H4 (cell line): ENCODE results near the gene CDC42BPA. TPM values are rescaled to one million over a fixed set of nuclear protein-coding genes. Genes with fewer than 3 reads are reported as not detected.

Source experiments
- DNase-seq: peaks from one replicate; pipeline ENCODE4 v3.0.0-alpha.2; 2015; ENCODE audit warnings: low spot score
- total RNA-seq: library from RNA; depleted of rRNA; stranded (reverse); fragments of >200 nt; shearing (Covaris generic); gene quantifications from 2 replicates; pipeline ENCODE4 v1.2.3, GENCODE V29; 2014

Gene CDC42BPA
- total RNA-seq, 1 experiment from 2014 or later, result 13.5 TPM

DNA sequence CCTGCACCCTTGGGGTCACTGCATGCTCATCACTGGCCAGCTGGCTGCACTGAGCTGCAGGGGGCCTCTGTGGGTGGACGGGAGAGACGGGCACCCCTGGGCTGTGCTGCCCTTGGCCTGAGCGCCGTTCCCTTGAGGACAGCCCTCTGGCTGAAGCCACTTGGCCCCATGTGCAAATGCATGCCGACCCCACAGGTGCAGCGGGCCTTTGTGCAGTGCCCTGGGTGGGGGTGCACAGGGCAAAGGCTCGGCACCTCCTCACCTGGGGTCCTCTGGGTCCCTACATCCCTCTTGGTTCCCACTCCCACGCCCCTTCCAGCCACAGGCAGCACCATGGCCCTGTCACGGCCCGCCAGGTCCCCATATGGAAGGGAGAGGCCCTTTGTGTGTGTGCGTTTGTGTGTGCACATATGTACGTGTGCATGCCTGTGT lies 336.9 kb downstream of the CDC42BPA start:
- no peak for DNase-seq

- DNase-seq, result no peak
These were observed 337.5 kb downstream of the CDC42BPA start for GRCh38 chr1:226980565-226981385.

- DNase-seq, result no peak
These were observed 338.2 kb downstream of the CDC42BPA start for GRCh38 chr1:226980122-226980560.

GRCh38 chr1:226979517-226980121 lies 338.7 kb downstream of the CDC42BPA start:
- no peak for DNase-seq

DNA sequence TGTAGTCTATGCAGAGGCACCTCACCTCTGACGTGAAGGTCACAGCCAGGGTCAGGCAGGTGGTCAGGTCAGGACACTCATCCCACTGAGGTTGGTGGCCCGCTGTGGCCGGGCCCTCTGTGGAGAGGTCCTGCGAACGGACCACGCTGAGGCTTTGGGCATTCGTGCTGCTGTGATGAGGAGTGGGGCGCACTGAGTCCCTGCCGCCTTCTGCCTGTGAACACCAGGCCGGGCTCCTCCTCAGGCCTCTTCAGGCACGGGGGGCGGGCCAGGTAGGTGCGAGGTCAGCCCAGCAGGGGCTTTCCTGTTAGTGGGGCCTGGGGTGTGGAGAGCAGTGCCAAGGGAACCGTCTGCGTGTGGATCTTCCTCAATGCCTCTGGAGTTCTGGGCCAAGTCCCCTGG lies 339.2 kb downstream of the CDC42BPA start:
- DNase-seq, result no peak

DNA sequence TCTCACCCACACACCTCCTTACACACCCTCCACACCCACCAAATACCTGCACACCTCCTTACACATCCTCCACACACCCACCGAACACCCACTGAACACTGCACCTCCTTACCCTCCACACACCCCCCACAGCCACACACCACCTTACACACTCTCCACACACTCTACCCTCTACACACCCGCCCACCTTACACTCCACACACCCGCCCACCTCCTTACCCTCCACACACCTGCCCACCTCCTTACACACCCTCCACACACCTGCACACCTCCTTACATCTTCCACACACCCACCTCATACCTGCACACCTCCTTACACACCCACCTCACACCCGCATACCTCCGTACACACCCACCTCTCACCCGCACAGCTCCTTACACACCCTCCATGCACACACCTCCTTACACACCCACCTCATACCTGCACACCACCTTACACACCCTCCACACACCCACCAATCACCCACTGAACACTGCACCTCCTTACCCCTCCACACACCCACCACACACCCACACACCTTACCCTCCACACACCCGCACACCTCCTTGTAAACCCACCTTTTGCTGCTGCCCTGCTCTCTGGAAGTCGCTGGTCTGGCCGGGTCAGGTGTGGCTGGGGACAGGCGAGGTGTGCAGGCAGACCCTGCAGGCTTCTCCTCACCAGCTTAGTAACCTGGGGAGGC lies 339.7 kb downstream of the CDC42BPA start:
- no peak for DNase-seq

DNA sequence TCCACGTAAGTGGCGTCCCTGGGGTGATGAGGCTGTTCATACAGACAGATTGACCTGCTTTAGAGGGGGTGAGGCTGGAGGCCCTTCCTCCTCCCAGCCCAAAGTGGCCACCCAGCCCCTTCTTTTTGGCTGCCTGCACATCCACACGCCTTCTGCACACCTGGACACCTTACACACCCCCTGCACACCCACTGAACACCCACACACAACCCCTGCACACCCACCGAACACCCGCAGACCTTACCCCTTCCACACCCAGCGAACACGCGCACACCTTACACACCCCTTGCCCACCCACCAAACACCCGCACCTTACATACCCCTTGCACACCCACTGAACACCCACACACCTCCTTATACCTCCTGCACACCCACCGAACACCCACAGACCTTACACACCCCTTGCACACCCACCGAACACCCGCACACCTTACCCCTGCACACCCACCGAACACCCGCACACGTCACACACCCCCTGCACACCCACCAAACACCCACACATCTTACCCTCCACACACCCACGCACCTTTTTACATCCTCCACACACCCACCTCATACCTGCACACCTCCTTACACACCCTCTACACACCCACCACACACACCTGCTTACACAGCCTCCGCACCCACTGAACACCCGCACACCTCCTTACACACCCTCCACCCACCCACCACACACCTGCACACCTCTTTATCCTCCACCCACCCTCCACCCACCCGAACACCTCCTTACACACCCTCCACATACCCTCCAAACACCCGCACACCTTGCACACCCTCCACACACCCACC lies 340.5 kb downstream of the CDC42BPA start:
- no peak for DNase-seq

DNA sequence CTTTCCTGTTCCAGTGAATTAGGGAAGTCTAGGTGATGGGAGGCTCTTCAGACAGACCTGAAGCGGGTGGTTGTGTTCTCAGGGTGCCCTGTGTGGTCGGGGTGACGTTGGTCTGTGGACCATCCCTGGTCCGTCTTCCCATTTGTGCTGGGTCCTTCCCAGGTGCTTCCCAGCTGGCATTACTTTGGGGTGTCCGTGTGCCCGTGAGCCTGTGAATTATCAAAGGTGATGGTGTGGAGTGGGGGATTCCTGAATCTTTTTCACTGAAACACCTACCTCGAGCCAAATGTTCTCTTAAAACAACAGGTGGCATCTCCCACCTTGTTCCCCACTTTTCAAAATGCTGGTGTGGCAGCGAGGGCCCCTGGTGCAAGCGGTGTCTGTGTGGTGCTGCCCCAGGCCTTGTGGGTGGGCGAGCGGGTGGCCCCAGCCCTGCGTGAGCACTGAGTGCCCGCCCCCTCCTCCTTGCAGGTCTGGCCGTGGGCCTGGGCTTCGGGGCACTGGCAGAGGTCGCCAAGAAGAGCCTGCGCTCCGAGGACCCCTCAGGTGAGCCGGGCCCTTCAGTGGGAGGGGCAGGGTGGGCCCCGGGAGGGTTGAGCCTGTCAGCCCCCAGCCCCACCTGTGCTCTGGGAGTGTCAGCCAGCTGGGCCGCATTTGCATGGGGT lies 341.2 kb downstream of the CDC42BPA start:
- no peak for DNase-seq

GRCh38 chr1:226976276-226976977 lies 341.9 kb downstream of the CDC42BPA start:
- DNase-seq, result no peak

DNA sequence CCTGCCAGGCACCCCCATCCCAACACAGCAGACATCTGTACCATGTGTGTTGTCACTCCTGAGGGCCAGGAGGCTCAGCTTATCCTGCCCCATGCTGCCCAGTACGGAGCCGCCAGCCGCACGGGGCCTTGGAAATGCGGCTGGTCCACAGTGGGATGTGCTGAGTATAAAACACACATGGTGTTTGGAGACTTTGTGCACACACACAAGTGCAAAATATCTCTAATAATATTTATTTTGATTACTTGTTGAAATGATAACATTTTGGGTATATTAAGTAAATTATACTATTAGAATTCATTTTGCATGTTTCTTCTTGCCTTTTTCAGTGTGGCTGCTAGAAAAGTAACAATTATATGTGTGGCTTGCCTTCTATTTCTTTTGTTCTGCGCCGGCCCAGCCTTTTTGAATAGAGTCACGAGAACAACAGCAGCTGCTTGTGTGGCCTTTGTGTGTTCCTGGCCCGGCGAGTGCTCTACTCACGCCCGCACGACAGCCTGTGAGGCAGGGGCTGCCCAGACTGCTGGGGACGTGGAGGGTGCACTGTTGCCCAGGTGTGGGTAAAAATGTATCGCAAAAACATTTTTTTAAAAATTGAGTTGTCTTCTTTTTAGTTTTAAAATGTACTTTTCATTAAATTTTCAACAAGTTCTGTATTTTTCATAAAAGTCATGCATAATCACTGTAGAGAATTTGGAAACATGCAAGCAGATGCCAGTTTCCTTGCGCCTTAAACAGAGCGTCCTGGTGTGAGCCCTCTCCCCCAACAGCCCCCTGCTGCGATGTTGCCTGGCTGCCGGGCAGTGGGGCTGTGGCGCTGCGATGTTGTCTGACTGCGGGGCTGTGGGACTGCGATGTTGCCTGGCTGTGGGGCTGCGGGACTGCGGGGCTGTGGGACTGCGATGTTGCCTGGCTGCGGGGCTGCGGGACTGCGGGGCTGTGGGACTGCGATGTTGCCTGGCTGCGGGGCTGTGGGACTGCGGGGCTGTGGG lies 342.7 kb downstream of the CDC42BPA start:
- DNase-seq, result no peak

- no peak for DNase-seq
These were observed 343.6 kb downstream of the CDC42BPA start for GRCh38 chr1:226974544-226975258.

DNA sequence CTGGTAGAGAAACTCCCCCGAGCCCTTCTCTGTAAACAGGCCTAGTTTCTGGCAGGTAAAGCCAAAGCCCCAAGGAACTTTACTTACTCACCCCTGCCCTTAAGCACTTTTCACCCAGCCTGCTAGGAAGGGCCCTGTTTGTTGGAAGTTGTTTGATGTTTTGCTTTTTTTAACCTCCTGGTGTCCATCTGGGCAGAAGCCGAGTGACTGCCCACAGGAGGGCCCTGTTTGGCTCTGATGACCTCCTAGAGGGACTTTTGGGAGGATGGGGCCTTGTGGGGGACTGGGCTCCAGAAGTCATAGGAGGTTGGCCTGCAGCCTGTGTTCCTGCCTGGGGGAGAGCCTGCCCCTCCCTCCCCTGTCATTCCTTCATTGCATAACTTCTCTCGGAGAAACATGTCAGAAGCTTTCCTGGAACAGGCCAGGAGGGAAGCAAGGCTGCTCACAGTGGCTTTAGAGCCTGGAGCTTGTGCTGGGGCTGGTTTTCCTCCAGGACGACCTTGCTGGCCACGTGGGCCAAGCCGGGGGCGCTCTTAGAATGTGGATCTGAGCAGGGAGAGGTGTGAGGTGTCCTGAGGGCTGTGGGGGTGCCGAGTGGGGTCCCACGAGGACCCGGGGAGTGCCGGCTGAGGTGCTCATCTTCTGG lies 344.3 kb downstream of the CDC42BPA start:
- DNase-seq, result no peak

DNA sequence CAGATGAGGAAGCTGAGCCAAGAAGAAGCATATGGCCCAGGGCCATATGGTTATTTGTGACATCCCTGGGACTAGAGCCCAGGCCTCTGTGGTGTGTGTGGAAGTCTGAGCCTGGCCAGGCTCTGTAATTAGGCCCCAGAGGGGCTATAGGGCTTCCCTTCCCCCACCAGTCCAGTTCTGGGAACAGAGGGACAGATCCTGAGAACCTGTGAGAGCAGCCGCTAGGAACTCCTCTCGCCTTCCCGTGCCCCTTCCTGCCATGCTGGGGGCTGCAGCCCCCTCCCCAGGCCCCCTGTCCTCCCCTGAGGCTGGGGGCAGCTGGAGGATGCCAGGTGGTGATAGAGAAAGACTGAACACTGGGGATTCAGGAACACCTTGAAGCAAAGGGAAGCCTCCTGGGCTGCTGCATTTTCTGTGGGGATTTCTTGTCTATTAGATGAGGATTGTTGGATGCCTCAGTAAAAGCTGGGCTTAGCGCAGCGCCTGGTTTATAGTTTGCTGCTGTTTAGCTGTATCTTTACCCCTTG lies 344.9 kb downstream of the CDC42BPA start:
- DNase-seq, result no peak

DNA sequence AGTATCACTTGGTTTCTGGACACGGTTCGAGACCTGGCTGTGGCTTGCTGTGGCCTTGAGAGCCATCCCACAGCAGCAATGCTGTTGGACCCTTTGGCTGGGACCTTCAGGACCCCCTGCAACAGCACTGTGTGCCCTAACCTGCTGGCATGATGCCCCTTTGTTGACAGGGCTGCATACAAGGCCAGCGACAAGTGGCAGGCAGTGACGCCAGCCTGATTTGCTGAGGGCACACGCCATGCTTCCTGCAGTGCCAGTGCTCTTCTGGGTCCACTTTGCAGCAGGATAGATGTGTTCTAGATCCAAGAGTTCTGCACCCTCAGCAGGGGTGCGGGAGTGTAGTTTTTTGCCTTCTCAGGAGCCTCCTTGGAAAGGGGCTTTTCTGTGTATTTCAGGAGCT lies 345.4 kb downstream of the CDC42BPA start:
- DNase-seq, result no peak

- no peak for DNase-seq
These were observed 346.5 kb downstream of the CDC42BPA start for GRCh38 chr1:226971765-226972164.

GRCh38 chr1:226967665-226968064 lies 350.6 kb downstream of the CDC42BPA start:
- DNase-seq, result no peak

DNA sequence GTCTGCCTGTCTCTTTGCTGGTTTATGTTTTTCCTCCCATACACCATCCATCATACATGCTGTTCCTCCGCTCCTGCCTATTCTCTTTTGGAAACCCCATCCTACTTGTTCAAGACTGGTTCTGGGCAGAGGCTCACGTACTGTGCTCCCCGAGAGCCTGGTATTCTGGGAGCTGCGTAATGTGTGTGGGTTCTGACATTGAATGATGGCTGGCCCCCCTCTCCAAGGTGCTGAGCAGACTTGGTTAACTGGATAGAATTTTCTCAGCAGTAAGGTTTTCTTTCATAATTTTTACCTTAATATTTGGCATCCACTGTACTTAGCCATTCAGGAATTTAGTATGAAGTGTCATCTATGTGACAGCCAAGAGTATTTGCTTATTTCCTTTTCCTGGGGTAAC lies 351.6 kb downstream of the CDC42BPA start:
- DNase-seq, result no peak
